Tibial nerve (tissue), 4 donors: Measurements from ENCODE around the gene GNPAT. TPM values are rescaled to one million over a fixed set of nuclear protein-coding genes. Genes with fewer than 3 reads are reported as not detected.

ENCODE experiments used
- DNase-seq, 2 donors: peaks; one replicate each; pipeline ENCODE4 v3.0.0-alpha.2; 2019; ENCODE audit warnings: low spot score in 2 of 2
- H3K27ac ChIP-seq, 4 donors: fragments of 200-600 bp; sonication (generic) in 3 of 4; one replicate each; pipeline ENCODE4 v1.5.1; 2017 to 2019; ENCODE audit warnings: mild to moderate bottlenecking in 1 of 4
- H3K27me3 ChIP-seq, 2 donors: fragments of 200-600 bp; sonication (generic) in 1 of 2; one replicate each; pipeline versions ENCODE4 v1.5.1 to v1.6.0; 2017 to 2019
- H3K36me3 ChIP-seq, 3 donors: fragments of 200-600 bp; sonication (generic); one replicate each; pipeline ENCODE4 v1.5.1; 2018 to 2019
- H3K4me1 ChIP-seq, 4 donors: fragments of 200-600 bp; sonication (generic) in 3 of 4; one replicate each; pipeline ENCODE4 v1.5.1; 2017 to 2019
- H3K4me3 ChIP-seq, 4 donors: fragments of 200-600 bp; sonication (generic) in 3 of 4; one replicate each; pipeline ENCODE4 v1.5.1; 2017 to 2019; ENCODE audit warnings: mild to moderate bottlenecking in 1 of 4, moderate library complexity in 1 of 4
- H3K9me3 ChIP-seq, 4 donors: fragments of 200-600 bp; sonication (generic) in 3 of 4; one replicate each; pipeline ENCODE4 v1.5.1; 2017 to 2019
- EP300 ChIP-seq, 2 donors: sonication (generic); formaldehyde crosslinking; IDR thresholded peaks; one replicate each; pipeline ENCODE4 v1.6.1; 2017; ENCODE audit warnings: antibody characterized with exemption in 2 of 2, mild to moderate bottlenecking in 1 of 2
- POLR2A ChIP-seq, 2 donors: fragments of 450-650 bp; IDR thresholded peaks; one replicate each; pipeline ENCODE4 v1.6.1; 2017; ENCODE audit warnings: antibody characterized with exemption in 2 of 2, mild to moderate bottlenecking in 2 of 2, moderate library complexity in 2 of 2
- WGBS, 2 donors: methylation state at CpG; one replicate each; pipeline ENCODE4 v1.1.5; 2018; 5-methylcytosine and 5-hydroxymethylcytosine counted together
- total RNA-seq, 4 donors: library from RNA; depleted of rRNA; stranded (reverse); fragments of >200 nt; gene quantifications; one replicate each; pipeline ENCODE4 v1.1.0, GENCODE V29; 2016
- TF ChIP-seq, protein P1 (sequence below), 5 experiments: fragments of 200-600 bp in 3 of 5; fragments of 450-650 bp in 2 of 5; sonication (generic) in 3 of 5; IDR thresholded peaks; one replicate each; pipeline ENCODE4 v1.5.1; 2016 to 2019; ENCODE audit warnings: antibody characterized with exemption in 5 of 5, mild to moderate bottlenecking in 3 of 5, moderate library complexity in 2 of 5

The GNPAT gene
- total RNA-seq, 4 donors from 2014 or later = 21.8 to 38.2 (median 33.3) TPM

DNA sequence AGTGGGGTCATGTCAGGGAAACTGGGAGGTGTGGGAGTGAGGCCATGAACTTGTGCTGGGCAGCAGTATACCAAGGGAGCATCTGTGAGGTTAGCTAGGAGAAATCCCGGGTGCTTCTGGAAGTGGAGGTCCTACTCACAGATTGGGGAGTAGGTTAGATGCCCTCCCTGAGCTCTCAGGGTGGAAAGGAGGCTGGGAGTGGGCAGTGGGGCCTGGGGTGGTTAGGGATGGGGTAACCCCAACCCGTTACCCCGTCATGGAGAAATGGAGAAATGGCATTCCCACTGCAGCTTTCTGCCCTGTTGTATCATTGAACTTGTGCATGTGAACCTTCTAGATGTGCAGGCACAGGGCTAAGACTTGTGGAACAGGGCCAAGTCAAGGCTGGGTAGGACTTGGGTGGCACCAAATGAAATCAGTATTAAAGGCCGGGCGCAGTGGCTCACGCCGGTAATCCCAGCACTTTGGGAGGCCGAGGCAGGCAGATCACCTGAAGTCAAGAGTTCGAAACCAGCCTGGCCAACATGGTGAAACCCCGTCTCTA is 69.5 kb downstream of the GNPAT start:
- no peaks in the 10 kb centered on the region for H3K9me3 ChIP-seq
- TF ChIP-seq POLR2A (IDR thresholded peaks at IDR 0.05) = no peak
- TF ChIP-seq, protein P1, sequence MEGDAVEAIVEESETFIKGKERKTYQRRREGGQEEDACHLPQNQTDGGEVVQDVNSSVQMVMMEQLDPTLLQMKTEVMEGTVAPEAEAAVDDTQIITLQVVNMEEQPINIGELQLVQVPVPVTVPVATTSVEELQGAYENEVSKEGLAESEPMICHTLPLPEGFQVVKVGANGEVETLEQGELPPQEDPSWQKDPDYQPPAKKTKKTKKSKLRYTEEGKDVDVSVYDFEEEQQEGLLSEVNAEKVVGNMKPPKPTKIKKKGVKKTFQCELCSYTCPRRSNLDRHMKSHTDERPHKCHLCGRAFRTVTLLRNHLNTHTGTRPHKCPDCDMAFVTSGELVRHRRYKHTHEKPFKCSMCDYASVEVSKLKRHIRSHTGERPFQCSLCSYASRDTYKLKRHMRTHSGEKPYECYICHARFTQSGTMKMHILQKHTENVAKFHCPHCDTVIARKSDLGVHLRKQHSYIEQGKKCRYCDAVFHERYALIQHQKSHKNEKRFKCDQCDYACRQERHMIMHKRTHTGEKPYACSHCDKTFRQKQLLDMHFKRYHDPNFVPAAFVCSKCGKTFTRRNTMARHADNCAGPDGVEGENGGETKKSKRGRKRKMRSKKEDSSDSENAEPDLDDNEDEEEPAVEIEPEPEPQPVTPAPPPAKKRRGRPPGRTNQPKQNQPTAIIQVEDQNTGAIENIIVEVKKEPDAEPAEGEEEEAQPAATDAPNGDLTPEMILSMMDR (IDR thresholded peaks at IDR 0.05) = no peak
- no peak for TF ChIP-seq EP300 (IDR thresholded peaks at IDR 0.05)
- 92 to 97% methylated on average over 10 of the region's 10 CpGs for WGBS, 2 donors
- H3K27ac ChIP-seq = no peak overlapping the region
- no peaks in the 10 kb centered on the region for H3K27me3 ChIP-seq
- no peak for DNase-seq
- no peaks in the 10 kb centered on the region for H3K4me1 ChIP-seq
- no peak overlapping the region for H3K4me3 ChIP-seq
- H3K36me3 ChIP-seq = no peaks in the 10 kb centered on the region

DNA sequence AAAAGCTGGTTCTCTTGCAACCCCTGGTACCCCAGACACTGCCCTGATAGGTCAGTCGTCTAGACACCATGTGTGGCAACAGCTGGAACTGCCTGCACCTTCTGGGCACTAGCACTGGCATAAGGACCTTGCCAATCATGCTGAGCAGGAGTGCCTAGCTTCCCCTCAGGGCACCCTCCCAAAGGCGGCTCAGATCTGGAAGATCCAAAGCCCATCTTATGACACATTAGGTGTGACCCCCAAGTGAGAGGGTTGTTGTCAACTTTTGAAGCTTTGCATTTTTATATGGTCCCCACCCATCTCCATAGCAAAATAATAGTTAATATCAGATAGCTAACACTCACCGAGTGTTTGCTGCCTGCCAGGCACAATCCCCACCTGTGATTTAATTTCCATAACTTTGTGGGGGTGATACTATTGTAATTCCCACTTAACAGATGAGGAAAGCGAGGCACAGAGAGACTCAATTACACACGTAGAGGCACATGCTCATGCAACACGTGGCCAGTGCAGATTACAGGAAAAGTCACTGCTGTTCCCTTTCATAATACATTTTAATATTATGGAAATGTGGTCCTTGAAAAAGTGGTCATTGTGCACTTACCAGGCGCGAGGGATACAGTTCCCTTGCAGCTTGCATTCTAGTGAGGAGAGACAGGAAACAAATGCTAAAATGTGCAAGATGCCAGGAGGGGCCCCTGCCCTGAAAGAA is 70.9 kb downstream of the GNPAT start:
- Histone ChIP-seq H3K4me1 (no peaks in the 10 kb centered on the region), H3K4me3 (no peak overlapping the region), H3K36me3 (no peaks in the 10 kb centered on the region), H3K27me3 (no peaks in the 10 kb centered on the region), H3K9me3 (no peaks in the 10 kb centered on the region), H3K27ac (no peak overlapping the region)
- WGBS, 2 donors = 75 to 76% methylated on average over 8 of the region's 8 CpGs
- no peak for DNase-seq
- TF ChIP-seq, protein P1 (IDR thresholded peaks at IDR 0.05) = no peak
- TF ChIP-seq EP300 (IDR thresholded peaks at IDR 0.05) = no peak
- TF ChIP-seq POLR2A (IDR thresholded peaks at IDR 0.05) = no peak

DNA sequence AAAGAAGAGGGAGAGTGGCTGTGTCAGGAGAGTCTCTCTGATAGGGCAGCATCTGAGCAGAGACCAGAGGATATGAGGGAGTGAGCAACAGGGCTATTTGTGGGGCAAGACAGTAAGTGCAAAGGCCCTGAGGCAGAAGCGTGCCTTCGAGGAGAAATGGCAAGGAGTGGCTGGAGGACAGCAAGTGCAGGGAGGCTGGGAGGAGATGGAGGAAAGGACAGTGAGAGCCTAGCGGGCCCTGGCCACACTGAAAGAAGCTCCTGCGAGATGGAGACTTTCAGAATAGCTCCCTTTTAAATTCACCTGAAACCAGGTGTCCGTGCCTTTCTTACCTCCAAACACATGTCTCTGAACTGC is 71.4 kb downstream of the GNPAT start:
- Histone ChIP-seq H3K27ac (no peak overlapping the region), H3K36me3 (no peaks in the 10 kb centered on the region), H3K9me3 (no peaks in the 10 kb centered on the region), H3K4me3 (no peak overlapping the region), H3K4me1 (no peaks in the 10 kb centered on the region), H3K27me3 (no peaks in the 10 kb centered on the region)
- 92 to 94% methylated on average over 5 of the region's 5 CpGs for WGBS, 2 donors
- DNase-seq = no peak
- TF ChIP-seq, protein P1 (IDR thresholded peaks at IDR 0.05) = no peak
- TF ChIP-seq POLR2A (IDR thresholded peaks at IDR 0.05) (no peak), EP300 (IDR thresholded peaks at IDR 0.05) (no peak)

DNA sequence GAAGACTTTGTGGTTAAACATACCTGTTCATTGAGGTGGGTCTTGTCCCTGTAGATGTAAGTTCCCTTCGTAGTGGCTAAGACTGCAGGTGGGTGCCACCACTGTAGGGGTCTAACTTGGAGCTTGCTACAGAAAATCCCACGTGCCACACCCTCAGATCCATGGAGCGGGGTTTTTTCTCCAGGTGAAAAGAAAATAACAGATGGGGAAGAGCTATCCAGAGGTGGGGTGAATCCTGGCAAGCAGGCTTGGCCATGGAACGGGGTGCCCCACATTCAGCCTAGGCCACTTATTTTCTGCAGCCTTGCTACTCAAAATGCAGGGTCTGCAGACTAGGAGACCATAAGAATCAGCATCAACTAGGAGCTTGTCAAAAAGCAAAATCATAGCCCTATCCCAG is 72.6 kb downstream of the GNPAT start:
- Histone ChIP-seq H3K4me1 (no peaks in the 10 kb centered on the region), H3K36me3 (peaks cover 0 to 3% (median 0%) of the 10 kb centered on the region in 3 donors), H3K4me3 (no peak overlapping the region), H3K9me3 (no peaks in the 10 kb centered on the region), H3K27ac (no peak overlapping the region), H3K27me3 (no peaks in the 10 kb centered on the region)
- DNase-seq = no peak
- 87 to 89% methylated on average over 4 of the region's 4 CpGs for WGBS, 2 donors
- no peak for TF ChIP-seq POLR2A (IDR thresholded peaks at IDR 0.05)
- TF ChIP-seq, protein P1 (IDR thresholded peaks at IDR 0.05) = no peak
- no peak for TF ChIP-seq EP300 (IDR thresholded peaks at IDR 0.05)

DNA sequence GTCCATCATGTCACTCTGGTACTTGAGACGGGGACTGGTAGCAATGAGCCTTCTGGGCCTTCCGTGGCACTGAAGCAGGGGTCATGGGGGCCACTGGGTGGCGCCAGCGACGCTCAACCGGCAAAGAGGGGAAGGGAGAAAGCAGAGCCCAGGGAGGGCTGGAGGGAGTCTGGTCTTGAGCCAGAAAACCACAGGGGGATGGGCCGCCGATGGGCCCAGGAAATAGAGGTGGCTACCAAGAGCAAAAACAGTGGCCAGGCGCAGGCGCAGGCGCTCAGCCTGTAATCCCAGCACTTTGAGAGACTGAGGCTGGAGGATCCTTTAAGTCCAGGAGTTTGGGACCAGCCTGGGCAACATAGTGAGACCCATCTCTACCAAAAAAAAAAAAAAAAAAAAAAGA is 74.9 kb downstream of the GNPAT start:
- Histone ChIP-seq H3K27ac (no peak overlapping the region), H3K9me3 (no peaks in the 10 kb centered on the region), H3K27me3 (no peaks in the 10 kb centered on the region), H3K36me3 (peaks cover 0 to 6% (median 0%) of the 10 kb centered on the region in 3 donors), H3K4me1 (no peaks in the 10 kb centered on the region), H3K4me3 (no peak overlapping the region)
- WGBS, 2 donors = 34 to 38% methylated on average over 11 of the region's 11 CpGs
- no peak for DNase-seq
- TF ChIP-seq, protein P1 (IDR thresholded peaks at IDR 0.05) = peak in 2 of 5 experiments; percentile 21 to 32
- TF ChIP-seq POLR2A (IDR thresholded peaks at IDR 0.05) = no peak
